Transverse colon (tissue), 4 donors: ENCODE results near the gene SORL1. TPM values are rescaled to one million over a fixed set of nuclear protein-coding genes. Genes with fewer than 3 reads are reported as not detected.
A peak's percentile ranks its signal among the peaks of the same experiment; 100 is the strongest.

Experiments used
- DNase-seq: peaks from one replicate; pipeline ENCODE4 v3.0.0-alpha.2; 2019
- H3K27ac ChIP-seq, 4 donors: fragments of 200-600 bp; sonication (generic); 2 replicates each; pipeline ENCODE4 v1.5.1; 2016 to 2018; ENCODE audit warnings: inconsistent platforms in 4 of 4
- H3K27me3 ChIP-seq: fragments of 200-600 bp; sonication (generic); 2 replicates; pipeline ENCODE4 v1.5.1; 2017; ENCODE audit warnings: inconsistent platforms
- H3K36me3 ChIP-seq, 4 donors: fragments of 200-600 bp; sonication (generic); 2 replicates each; pipeline ENCODE4 v1.5.1; 2017 to 2019; ENCODE audit warnings: inconsistent platforms in 4 of 4
- H3K4me1 ChIP-seq, 4 donors: fragments of 200-600 bp; sonication (generic); 2 replicates each; pipeline ENCODE4 v1.5.1; 2017 to 2020; ENCODE audit warnings: inconsistent platforms in 4 of 4
- H3K4me3 ChIP-seq, 4 donors: fragments of 200-600 bp; sonication (generic); 1 replicate in 1 of 4; 2 replicates in 3 of 4; pipeline versions ENCODE4 v1.5.1 to v1.6.1; 2017 to 2019; ENCODE audit warnings: inconsistent platforms in 4 of 4
- H3K9me3 ChIP-seq, 2 donors: fragments of 200-600 bp; sonication (generic); 2 replicates each; pipeline ENCODE4 v1.5.1; 2017 to 2019; ENCODE audit warnings: inconsistent platforms in 2 of 2
- CTCF ChIP-seq, 5 experiments: fragments of 200-600 bp in 3 of 5; fragments of 450-650 bp in 2 of 5; sonication (generic) in 3 of 5; IDR thresholded peaks; 1 replicate in 2 of 5; 2 replicates in 3 of 5; pipeline ENCODE4 v1.5.1; 2016 to 2017; ENCODE audit warnings: antibody characterized with exemption in 5 of 5, inconsistent platforms in 3 of 5, mild to moderate bottlenecking in 2 of 5, moderate library complexity in 1 of 5
- EP300 ChIP-seq: sonication (generic); formaldehyde crosslinking; IDR thresholded peaks from one replicate; pipeline ENCODE4 v1.6.1; 2017; ENCODE audit warnings: antibody characterized with exemption, low read depth
- POLR2A ChIP-seq: fragments of 450-650 bp; IDR thresholded peaks from one replicate; pipeline ENCODE4 v1.6.1; 2016; ENCODE audit warnings: antibody characterized with exemption, mild to moderate bottlenecking, moderate library complexity
- POLR2AphosphoS5 ChIP-seq, 3 donors: sonication (generic); formaldehyde crosslinking; IDR thresholded peaks; one replicate each; pipeline ENCODE4 v1.6.1; 2016; ENCODE audit warnings: antibody characterized with exemption in 3 of 3
- WGBS, 2 donors: methylation state at CpG; one replicate each; pipeline ENCODE4 v1.1.5; 2018; ENCODE audit warnings: low coverage in 1 of 2; 5-methylcytosine and 5-hydroxymethylcytosine counted together
- in situ Hi-C, 4 donors: fragments of 200-750 bp; cut with MboI; loops; one replicate each; pipeline versions ENCODE4 v1.15.0 to v1.15.1; 2017; ENCODE audit warnings: low sequenced_read_pairs in 3 of 4, low pct_ligation_motif_present in 1 of 4, low pct_unique_long_range_greater_than_20kb in 1 of 4
- intact Hi-C: fragments of 100-400 bp; cut with DNase I; formaldehyde crosslinking; loops from one replicate; pipeline ENCODE4 v1.15.1; 2023; ENCODE audit warnings: low total_unique reads
- total RNA-seq, 4 donors: library from RNA; depleted of rRNA; stranded (reverse); fragments of >200 nt; gene quantifications; one replicate each; pipeline ENCODE4 v1.1.0, GENCODE V29; 2016

SORL1 gene
- total RNA-seq, 4 donors from 2014 or later, result 81.6 to 338 (median 129) TPM

GRCh38 chr11:121613724-121614123 lies 161.6 kb downstream of the SORL1 start:
- H3K4me3 ChIP-seq, result no peak overlapping the region
- no peak for DNase-seq
- H3K9me3 ChIP-seq, result no peaks in the 10 kb centered on the region
- peak overlapping the region in 1 of 4 donors; percentile 18 for H3K27ac ChIP-seq
- intact Hi-C loops (no loop called here), in situ Hi-C loops (no loop called here)
- no peaks in the 10 kb centered on the region for H3K4me1 ChIP-seq
- TF ChIP-seq CTCF (IDR thresholded peaks at IDR 0.05) (no peak), EP300 (no peak)
- H3K27me3 ChIP-seq, result no peaks in the 10 kb centered on the region
- 55 to 57% methylated on average over 4 of the region's 4 CpGs for WGBS, 2 donors
- H3K36me3 ChIP-seq, result peaks cover 0 to 40% (median 9%) of the 10 kb centered on the region in 4 donors

- no peak for TF ChIP-seq POLR2A
- TF ChIP-seq CTCF (IDR thresholded peaks at IDR 0.05), result no peak
- no peak for TF ChIP-seq EP300
- TF ChIP-seq POLR2AphosphoS5 (IDR thresholded peaks at IDR 0.05), result no peak
- in situ Hi-C loops, result no loop called here
These were observed 162.6 kb downstream of the SORL1 start for GRCh38 chr11:121614636-121615240.

GRCh38 chr11:121615501-121615900 lies 163.4 kb downstream of the SORL1 start:
- no peak for TF ChIP-seq CTCF (IDR thresholded peaks at IDR 0.05)
- TF ChIP-seq POLR2A, result no peak
- no peak for TF ChIP-seq EP300
- no peak for TF ChIP-seq POLR2AphosphoS5 (IDR thresholded peaks at IDR 0.05)
- H3K9me3 ChIP-seq, result no peaks in the 10 kb centered on the region
- no peak for DNase-seq
- no peak overlapping the region for H3K27ac ChIP-seq
- no peak overlapping the region for H3K4me3 ChIP-seq
- 84 to 86% methylated on average over 3 of the region's 3 CpGs for WGBS, 2 donors
- H3K27me3 ChIP-seq, result no peaks in the 10 kb centered on the region
- intact Hi-C loops (no loop called here), in situ Hi-C loops (no loop called here)
- H3K36me3 ChIP-seq, result peaks cover 0 to 35% (median 13%) of the 10 kb centered on the region in 4 donors
- no peaks in the 10 kb centered on the region for H3K4me1 ChIP-seq

More at GRCh38 chr11:121614636-121615240, 162.6 kb downstream of the SORL1 start:
- H3K4me3 ChIP-seq, result no peak overlapping the region
- no peak overlapping the region for H3K27ac ChIP-seq
- intact Hi-C loops, result no loop called here
- peaks cover 0 to 33% (median 10%) of the 10 kb centered on the region in 4 donors for H3K36me3 ChIP-seq
- no peaks in the 10 kb centered on the region for H3K4me1 ChIP-seq
- no peak for DNase-seq
- no peaks in the 10 kb centered on the region for H3K27me3 ChIP-seq
- no peaks in the 10 kb centered on the region for H3K9me3 ChIP-seq
- WGBS, 2 donors, result 92 to 100% methylated on average over 1 to 12 of the region's 12 CpGs

GRCh38 chr11:121618516-121618915 lies 166.4 kb downstream of the SORL1 start:
- intact Hi-C loops (no loop called here), in situ Hi-C loops (no loop called here)
- no peak overlapping the region for H3K4me3 ChIP-seq
- TF ChIP-seq POLR2A (no peak), CTCF (IDR thresholded peaks at IDR 0.05) (no peak), POLR2AphosphoS5 (IDR thresholded peaks at IDR 0.05) (no peak), EP300 (no peak)
- no peak overlapping the region for H3K27ac ChIP-seq
- WGBS, 2 donors, result 86 to 94% methylated on average over 8 of the region's 8 CpGs
- H3K27me3 ChIP-seq, result no peaks in the 10 kb centered on the region
- H3K9me3 ChIP-seq, result no peaks in the 10 kb centered on the region
- H3K36me3 ChIP-seq, result peaks cover 0 to 46% (median 16%) of the 10 kb centered on the region in 4 donors
- no peaks in the 10 kb centered on the region for H3K4me1 ChIP-seq
- no peak for DNase-seq
